ENCODE data around the gene PRR33.
"Not testable (repeated sequence)": the region's sequence is repeated elsewhere in the genome, so short reads cannot be mapped to it uniquely, and the experiment has no call there.

Gene PRR33

DNA sequence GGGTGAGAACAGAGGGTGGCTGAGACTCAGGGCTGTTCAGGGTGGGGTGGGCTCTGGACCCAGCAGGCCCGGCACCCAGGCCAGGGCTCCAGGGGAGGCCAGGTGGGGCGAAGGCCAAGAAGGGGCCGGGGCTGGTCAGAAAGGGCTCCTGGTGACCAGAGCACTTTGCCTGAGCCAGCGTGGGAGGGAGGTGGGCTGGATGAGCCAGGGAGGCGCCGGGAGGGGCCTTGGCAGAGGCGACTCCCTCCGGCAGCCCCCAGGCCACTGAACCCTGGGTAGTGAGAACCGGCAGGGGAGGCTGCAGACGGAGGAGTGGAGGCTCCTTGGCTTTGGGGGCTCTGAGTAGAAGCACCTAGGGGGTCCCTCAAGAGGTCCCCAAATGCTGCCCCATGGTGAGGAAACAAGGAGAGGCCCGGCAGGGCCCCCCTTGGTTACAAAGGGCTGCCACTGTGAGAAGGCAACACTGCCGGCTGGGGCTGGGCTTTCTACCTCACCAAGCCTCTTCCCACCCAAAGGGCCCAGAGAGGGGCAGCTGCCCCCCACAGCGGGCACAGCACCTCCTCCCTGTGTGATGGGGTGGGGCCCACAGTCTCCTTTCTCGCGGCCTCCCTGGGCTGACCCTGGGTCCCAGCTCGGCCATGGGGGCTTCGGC, 17.1 kb downstream of the PRR33 start:
- not testable (repeated sequence) for DNase-seq

DNA sequence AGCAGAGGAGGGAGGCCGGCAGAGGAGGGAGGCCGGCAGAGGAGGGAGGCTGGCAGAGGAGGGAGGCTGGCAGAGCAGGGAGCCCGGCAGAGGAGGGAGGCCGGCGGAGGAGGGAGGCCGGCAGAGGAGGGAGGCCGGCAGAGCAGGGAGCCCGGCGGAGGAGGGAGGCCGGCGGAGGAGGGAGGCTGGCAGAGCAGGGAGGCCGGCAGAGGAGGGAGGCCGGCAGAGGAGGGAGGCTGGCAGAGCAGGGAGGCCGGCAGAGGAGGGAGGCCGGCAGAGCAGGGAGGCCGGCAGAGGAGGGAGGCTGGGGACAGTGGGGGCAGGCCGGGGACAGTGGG, 17.9 kb downstream of the PRR33 start:
- DNase-seq = not testable (repeated sequence)

DNA sequence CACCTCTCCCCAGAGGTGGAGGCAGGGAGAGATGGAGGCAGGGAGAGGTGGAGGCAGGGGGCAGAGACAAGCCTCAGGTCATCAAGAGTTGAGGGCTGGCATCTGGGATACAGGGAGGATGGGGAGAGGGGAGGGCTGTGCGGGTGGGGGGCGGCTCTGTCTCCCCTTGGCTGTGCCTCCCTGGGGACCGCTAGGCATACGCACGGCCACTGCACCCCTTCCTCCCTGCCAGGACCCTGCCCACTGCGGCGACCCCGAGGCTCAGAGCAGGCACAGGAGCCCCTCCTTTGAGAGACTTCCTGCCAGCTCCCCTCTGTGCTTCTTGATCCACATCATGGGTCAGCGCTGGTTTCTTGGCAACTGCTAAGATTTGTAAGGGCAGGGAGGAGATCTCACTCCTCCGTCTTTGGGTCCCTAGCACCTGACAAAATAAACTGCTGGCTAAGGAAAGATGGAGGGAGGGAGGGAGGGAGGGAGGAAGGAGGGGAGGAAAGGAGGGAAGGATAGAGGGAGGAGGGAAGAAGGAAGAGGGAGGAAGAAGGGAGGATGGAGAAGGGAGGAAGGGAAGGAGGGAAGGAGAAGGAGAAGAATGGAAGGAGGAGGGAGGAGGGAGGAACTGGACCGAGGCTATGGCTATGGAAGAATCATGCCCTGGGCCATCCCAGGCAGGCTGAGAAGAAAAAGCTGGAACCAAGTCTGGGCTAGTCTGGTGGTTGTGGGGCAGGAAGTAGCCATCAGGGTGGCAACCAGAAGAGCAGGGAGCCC, 18.5 kb downstream of the PRR33 start:
- no peak for DNase-seq

DNA sequence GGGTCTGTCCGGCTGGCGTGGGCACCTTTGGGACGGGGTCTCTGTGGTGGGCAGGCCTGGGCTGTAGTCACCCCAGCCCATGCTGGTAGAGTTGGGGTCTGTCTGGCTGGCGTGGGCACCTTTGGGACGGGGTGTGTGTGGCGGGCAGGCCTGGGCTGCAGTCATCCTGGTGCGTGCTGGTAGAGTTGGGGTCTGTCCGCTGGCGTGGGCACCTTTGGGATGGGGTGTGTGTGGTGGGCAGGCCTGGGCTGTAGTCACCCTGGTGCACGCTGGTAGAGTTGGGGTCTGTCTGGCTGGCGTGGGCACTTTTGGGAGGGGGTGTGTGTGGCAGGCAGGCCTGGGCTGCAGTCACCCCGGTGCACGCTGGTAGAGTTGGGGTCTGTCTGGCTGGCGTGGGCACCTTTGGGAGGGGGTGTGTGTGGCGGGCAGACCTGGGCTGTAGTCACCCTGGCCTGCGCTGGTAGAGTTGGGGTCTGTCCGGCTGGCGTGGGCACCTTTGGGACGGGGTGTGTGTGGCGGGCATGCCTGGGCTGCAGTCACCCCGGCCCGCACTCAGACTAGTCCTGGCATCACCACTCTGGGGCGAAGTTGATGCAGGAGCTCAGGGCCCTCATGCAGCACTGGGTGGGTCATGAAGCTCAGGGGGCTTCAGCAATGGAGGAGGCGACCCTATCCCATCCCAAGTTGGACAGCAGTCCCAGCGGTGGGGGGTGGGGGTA, 19.3 kb downstream of the PRR33 start:
- DNase-seq = no peak

DNA sequence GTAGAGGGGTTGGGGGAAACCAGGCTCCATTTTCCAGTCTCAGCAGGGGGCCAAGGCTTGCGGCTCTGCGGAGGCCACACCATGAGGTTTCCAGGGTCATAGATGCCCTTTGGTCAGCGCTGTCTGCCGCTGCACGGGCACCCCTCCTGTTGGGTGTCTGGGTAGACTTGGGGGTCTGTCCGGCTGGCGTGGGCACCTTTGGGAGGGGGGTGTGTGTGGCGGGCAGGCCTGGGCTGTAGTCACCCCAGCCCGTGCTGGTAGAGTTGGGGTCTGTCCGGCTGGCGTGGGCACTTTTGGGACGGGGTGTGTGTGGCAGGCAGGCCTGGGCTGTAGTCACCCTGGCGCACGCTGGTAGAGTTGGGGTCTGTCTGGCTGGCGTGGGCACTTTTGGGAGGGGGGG, 20.2 kb downstream of the PRR33 start:
- DNase-seq = no peak

DNA sequence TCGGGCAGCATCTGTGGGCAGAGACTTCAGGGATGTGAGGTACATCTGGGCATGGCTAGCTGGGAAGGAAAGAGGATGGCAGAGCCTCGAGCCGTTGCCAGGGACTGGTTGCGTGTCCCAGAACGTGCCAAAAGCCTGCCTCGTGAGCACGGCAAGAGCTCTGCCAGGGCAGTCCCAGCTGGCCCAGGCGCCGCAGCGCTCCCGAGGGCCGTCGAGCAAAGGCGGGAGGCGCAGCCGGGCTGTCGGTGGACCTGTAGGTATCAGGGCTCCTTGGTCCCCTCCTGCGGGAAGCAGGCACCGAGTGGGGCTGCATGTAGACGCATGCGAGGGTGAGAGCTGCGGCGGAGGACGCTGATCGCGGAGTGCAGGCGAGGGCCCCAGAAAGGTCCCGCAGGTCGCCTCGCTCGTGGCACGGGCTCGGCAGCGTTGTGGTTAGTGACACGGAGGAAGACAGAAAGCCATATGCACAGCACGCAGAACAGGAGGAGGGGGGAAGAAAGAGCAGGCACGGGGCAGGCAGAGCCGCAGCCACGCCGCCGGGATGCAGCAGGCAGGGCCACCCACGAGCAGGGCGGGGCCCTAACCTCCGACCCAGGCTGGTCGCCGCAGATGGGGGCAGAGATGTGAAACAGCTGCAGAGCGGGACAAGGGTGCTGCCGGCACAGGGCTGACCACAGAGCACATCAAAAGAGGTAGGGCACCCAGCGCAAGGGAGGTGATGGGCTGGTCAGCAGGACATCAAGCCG, 20.8 kb downstream of the PRR33 start:
- no peak for DNase-seq

DNA sequence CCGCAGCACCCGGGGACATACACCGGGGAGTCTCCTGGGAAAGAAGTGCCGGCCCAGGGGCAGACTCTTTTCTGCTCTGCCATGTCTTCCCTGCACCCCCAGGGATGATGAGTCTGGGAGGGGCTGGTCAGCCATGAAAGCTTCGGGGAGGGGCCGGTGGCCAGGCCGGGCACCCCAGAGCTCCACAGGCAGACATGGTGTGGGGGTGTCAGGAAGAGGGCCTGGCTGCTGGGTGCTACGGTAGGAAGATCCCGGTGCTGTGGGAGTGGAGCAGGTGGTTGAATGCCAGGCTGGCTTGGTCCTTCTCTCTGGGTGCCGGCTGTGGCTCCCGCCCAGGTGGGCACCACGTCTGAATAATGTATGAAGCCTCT, 21.4 kb downstream of the PRR33 start:
- DNase-seq = no peak

DNA sequence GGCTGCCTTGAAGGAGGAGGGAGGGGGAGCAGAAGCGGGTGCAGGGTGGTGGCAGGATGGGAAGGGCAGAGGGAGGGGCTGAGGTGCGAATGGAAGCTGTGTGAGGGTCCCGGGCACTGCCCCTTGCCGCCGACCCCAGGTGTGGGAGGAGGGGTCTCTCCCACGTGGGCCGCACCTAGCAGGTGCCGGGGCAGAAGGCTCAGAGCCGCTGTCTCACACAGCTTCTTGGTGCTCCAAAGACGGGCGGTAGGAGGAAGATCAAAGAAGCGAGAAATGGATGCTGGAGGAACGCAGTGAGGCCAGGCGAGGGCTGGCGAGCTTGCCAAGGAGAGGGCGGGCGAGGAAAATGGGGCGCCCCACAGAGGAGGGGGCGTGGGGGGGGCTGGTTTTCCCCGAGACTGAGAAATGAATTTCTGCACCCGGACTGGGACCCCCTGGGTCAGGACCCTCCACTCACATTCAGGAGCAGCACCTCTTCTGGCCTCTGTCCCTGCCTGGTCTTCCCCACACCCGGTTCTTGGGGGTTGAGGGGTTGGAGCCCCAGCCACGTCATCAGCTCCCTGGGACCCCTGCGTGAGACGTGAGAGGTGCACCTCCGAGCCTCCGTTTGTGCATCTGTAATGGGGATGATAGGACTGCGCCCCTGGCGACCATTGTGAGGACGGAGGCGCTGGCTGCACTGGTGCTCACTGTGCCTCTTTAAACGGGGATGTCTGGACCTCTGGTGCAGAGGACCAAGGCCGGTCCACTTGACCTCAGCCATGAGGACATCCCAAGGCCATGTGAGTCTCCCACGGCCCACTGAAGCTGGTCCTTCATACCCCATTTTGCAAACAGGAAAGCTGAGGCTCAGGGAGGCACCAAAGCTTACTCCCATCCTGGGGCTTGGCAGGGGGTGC, 22.0 kb downstream of the PRR33 start:
- no peak for DNase-seq

DNA sequence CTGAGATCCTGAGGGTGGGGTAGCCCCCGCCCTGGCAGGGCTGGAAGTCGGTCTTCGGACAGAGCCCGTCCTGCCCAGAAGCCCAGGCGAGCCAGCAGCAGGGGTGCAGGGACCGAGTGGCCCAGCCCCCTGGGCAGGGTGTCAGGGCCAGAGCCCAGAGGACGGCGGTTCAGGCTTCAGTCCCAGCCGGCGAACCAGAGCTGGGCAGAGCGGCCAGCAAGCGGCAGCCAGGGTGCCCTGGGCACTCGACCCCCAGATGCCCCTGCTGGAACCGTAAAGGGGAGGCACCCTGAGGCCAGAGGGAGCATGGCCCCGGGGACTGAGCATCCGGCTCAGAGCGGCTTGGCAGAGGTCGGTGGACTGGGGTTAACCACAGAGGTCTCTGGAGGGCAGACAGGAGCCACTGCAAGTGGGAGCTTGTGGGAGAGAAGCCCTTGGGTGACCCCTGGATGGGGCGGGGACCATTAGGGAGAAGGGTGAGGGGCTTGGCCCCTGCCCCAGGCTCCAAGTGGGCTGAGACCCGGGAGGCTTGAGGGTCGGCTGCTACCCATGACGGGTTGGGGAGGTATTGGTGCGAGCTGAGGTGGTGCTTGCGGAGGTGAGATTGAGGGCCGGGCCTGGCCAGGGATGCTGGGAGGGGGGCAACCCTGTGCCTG, 22.9 kb downstream of the PRR33 start:
- DNase-seq = no peak

DNA sequence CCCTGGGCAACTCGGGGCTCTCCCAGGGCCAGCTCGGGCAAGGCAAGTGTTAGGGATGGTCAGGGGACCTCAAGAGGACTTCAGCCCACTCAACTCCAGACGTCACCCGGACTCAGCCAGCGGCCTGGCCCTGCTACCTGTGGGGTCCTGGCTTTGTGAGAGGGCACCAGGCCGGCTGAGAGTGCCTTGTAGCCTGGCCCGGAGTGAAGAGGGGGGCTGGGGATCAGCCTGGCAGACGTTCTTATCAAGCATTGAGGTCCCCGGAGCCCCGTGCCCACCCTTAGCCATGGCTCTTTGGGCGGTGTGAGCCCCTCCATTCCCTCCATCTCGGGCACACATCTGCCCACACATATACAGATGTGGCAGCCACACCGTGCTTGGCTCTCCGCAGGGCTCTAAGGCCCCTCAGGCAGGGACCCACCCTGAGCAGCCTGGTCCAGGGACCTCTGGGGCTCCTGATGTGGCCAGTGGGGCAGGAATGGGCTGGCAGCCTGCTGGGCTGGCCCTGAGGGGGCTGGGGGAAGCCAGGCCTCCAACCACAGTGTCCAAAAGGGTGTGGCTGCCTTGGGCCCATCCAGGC, 23.5 kb downstream of the PRR33 start:
- no peak for DNase-seq

DNA sequence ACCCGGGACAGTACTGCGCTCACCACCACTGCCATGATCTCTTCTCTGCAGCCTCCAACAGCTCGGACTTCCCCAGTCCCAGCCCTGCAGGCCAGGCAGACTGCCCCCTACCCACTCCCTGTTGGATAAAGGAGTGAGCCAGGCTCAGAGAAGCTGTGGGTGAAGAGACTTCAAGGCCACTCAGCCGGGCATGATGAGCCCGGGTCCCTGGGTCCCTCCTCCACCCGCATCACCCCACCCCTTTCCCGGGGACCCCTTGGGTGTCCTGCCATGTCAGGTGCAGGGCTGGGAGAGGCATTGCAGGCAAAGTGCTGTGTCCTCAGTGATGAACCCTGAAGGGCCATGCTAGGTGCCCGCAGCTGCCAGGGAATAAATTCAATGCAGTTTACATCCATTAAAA, 24.3 kb downstream of the PRR33 start:
- DNase-seq = no peak

DNA sequence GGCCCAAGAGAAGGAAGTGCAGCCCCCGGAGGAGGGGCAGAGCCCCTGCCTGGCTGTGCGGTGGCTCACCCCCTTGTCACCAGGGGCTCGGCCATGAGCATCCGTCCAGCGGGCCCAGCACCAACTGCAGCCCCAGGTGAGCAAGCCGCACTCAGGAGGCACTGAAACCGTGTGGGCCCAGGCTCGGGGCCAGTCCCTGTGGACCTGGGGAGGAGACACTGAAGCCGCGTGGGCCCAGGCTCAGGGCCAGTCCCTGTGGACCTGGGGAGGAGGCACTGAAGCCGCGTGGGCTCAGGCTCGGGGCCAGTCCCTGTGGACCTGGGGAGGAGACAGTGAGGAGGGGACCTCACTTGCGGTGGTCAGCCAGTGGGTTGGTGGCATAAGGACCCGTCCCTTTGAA, 24.9 kb downstream of the PRR33 start:
- no peak for DNase-seq

DNA sequence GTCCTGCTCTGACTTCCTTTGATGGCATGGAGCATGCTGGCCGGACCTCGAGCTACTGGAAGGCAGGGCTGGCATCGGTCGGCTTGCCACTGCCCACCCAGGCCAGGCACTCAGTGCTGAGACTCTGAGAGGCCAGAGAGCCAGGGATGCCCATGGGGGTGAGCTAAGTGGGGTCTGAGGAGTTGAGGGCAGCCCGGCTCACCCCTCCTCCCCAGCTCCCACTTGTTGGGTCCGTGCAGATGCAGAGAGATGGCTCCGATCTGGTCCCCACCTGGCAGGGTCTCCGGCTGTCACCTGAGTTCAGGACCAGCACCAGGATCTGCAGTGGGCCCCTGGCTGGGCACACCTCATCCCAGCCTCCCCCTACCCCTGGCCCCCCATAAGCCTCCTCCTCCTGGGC, 25.5 kb downstream of the PRR33 start:
- no peak for DNase-seq

DNA sequence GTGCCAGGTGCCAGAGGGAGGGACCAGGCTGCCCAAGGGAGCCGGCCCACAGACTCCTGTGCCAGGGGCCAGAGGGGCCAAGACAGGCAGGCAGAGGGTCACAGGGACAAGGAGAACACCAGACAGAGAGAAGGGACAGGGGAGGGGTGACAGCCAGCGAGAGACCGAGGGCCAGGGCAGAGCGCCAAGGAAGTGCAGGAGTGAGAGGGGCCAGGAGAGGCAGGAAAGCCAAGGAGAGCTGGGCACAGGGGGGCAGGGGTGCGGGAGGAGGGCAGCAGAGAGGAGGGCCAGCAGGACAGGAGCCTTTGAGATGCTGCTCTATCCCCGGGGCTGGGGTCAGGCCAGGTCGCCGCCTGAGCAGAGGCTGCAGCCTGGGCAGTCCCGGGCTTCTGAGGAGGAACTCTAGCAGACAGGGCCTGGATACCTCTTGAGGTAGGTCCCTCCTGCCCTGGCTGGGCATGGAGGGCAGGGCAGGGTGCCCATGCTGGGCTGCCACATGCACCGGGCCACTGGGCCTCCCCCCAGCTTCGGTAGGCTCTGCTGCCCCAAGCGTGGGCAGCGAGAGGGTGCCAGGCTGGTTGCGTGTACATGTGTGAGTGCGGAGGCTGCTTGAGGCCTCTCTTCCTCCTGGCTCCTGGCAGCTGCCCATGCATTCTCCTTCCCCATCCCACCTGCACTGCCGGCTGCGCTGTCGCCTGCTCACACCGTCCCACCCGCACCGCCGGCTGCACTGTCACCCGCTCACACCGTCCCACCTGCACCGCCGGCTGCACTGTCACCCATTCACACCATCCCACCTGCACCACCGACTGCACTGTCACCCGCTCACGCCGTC, 26.6 kb downstream of the PRR33 start:
- peak; percentile 5 for DNase-seq

DNA sequence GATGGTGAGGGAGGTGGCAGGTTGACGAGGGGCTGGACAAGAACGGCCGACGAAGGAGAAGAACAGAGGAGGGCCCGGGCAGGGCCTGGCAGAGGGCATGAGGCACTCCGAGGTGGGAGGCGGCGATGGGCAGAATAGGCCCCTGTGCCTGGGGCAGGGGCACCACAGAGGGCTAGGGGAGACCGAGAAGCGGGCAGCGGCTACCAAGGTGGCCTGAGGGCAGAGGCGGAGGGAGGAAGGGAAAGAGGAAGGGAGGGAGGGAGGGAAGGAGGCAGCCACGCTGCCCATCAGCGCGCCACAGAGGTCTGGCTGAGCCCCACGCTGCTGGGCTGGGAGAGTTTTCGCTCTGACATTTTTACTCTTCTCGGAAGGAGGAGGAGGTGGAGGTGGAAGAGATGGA, 27.5 kb downstream of the PRR33 start:
- DNase-seq = no peak

DNA sequence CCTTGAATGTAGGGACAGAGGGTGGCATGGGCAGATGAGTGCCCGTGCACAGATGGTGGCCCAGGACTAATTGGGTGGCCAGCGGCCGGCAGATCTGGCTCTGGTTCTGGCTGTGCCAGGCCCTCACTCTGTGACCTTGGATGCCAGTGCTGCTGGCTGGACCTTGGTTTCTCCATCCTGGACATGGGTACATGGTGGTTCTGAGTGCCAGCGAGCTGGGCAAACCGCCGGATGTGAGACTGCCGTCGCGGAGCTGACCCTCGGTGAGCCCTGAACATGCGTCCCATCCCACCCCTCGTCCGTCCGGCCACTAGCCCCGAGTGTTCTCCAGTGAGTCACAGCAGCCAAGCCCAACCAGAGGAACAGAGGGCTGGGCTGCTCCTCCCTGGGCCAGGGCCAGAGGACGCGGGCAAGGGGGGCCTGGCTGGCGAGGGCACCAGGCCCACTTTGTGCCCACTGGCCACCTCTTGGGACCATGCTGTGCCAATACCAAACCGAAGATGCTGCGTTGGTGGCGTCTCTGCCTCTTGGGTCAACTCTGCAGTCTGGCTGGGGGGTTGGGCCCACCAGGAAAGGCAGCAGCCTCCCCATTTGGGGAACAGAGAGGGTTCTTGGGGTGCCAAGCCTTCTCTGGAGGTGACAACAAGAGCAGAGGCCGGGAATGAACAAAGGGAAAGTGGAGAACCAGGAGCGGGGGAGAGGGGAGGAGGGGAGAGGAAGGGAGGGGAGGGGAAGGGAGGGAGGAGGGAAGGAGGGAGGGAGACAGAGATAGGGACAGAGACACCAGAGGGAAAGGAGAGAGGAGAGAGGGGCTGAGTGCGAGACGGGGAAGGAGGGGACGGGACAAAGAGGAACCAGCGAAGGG, 28.1 kb downstream of the PRR33 start:
- DNase-seq = peak; percentile 74

DNA sequence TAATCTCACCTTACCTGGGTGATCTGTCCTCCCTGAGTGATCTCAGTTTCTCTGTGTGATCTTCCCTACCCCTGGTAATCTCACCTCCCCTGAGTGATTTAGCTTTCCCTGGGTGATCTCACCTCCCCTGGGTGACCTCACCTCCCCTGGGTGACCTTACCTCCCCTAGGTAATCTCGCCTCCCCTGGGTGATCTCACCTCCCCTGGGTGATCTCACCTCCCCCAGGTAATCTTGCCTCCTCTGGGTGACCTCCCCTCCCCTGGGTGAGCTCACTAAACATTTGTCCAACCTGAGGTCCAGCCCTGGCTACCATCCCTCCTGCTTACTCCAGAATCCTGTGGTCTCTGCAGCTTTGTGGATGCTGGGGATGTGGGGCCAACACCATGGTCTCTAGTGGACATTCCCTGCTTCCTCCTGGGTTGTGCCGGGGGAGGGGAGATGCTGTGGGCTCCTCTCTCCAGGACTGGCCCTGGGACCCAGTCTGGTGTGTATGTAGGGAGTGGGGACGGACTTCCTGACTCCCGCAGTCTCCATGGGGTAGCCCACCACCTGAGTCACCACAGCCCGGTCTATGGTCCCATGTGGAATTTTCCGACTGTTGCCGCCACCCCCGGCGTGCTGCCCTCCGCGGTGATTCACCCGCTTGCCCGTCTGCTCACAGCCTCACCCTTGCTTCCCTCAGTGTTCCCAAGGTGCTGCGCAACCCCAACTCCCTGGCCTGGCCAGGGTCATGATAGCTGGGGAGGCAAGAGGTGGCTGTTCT, 28.9 kb downstream of the PRR33 start:
- no peak for DNase-seq
